HEK293T (cell line): ENCODE results near the gene USP10.

ENCODE experiments used
- ARNT ChIP-seq: fragments of 450-650 bp; IDR thresholded peaks from 2 replicates; pipeline ENCODE4 v1.6.1; 2017; ENCODE audit warnings: mild to moderate bottlenecking
- BHLHE40 ChIP-seq: fragments of 450-650 bp; IDR thresholded peaks from 2 replicates; pipeline ENCODE4 v1.6.1; 2016; ENCODE audit warnings: mild to moderate bottlenecking, moderate library complexity, borderline replicate concordance
- CTBP1 ChIP-seq: fragments of 450-650 bp; IDR thresholded peaks from 2 replicates; pipeline ENCODE4 v1.6.1; 2016; ENCODE audit warnings: borderline replicate concordance
- ELF4 ChIP-seq: fragments of 450-650 bp; IDR thresholded peaks from 2 replicates; pipeline ENCODE4 v1.6.1; 2017; ENCODE audit warnings: antibody characterized with exemption
- FOXA1 ChIP-seq: fragments of 450-650 bp; IDR thresholded peaks from 2 replicates; pipeline ENCODE4 v1.6.1; 2016; ENCODE audit warnings: mild to moderate bottlenecking
- LEF1 ChIP-seq: fragments of 450-650 bp; IDR thresholded peaks from 2 replicates; pipeline ENCODE4 v1.6.1; 2017; ENCODE audit warnings: mild to moderate bottlenecking, borderline replicate concordance
- SP1 ChIP-seq: fragments of 450-650 bp; IDR thresholded peaks from 2 replicates; pipeline ENCODE4 v1.6.1; 2017

DNA sequence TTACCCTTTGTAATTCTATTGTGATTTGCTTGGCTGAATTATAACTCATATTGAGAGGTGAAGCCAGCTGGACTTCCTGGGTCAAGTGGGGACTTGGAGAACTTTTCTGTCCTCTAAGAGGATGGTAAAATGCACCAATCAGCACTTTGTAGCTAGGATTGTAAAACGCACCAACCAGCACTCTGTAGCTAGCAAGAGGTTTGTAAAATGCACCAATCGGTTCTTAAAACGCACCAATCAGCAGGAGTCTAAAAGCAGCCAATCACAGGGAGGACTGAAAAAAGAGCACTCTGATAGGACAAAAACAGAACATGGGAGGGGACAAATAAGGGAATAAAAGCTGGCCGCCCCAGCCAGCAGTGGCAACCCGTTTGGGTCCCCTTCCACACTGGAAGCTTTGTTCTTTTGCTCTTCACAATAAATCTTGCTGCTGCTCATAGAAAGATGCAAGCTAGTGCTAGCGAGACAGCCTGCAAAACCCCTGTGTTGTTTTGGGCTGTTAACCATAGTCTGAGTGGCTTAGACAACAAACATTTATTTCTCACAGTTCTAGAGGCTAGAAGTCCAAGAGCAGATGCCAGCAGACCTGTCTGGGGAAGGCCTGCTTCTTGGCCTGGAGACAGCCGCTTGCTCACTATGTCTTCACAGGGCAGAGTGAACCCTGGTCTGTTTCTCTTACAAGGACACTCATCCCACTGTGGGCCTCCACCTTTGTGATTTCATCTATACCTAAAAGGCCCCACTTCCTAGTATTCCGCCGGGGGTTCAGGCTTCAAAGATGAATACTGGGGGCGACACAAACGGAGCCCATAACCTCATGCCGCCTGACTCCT is 81.0 kb downstream of the USP10 start:
- TF ChIP-seq FOXA1, result no peak
- no peak for TF ChIP-seq SP1
- TF ChIP-seq ARNT, result no peak
- TF ChIP-seq BHLHE40, result no peak
- TF ChIP-seq ELF4, result no peak
- TF ChIP-seq LEF1, result no peak
- TF ChIP-seq CTBP1, result no peak
